Measurements from ENCODE around the gene PLCB2.

Gene PLCB2

DNA sequence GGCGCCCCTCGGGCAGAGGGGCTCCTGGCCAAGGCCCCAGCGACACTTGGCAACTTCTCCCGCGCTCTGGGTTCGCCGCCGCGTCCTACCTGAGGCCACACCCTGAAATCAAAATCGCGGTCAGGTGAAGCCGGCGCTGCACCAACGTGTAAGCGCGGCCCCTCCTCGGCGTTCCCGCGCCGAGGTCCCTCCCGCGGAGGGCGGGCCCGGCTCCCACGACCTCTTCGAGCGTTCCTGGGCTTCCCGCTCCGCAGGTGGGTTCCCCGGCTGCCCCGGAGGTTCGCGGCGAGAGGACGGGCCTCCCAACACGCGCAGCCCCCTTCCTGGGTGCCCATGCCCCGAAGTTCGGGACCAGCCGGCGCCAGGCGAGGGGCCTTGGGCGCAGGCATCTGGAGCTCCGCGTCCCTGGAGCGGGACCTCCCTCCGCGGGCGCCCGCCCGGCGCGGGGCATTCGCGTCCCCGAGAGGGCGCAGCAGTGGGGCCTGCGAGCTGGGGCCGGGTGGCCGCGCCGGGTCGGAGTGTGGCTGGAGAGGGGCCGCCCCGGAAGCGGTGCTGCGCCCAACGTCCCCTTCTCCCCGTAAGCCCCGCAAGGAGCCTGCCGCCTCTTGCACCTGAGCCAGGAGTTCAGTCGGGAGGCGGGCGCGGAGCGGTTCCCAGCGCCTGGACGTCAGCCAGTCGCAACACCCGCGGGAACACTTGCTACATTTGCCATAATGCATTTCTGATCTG, 55.1 kb downstream of the PLCB2 start:
- no peak for TF ChIP-seq POLR2AphosphoS5 (IDR thresholded peaks at IDR 0.05; ENCODE audit: low read depth, low read length)
- TF ChIP-seq, protein P1, sequence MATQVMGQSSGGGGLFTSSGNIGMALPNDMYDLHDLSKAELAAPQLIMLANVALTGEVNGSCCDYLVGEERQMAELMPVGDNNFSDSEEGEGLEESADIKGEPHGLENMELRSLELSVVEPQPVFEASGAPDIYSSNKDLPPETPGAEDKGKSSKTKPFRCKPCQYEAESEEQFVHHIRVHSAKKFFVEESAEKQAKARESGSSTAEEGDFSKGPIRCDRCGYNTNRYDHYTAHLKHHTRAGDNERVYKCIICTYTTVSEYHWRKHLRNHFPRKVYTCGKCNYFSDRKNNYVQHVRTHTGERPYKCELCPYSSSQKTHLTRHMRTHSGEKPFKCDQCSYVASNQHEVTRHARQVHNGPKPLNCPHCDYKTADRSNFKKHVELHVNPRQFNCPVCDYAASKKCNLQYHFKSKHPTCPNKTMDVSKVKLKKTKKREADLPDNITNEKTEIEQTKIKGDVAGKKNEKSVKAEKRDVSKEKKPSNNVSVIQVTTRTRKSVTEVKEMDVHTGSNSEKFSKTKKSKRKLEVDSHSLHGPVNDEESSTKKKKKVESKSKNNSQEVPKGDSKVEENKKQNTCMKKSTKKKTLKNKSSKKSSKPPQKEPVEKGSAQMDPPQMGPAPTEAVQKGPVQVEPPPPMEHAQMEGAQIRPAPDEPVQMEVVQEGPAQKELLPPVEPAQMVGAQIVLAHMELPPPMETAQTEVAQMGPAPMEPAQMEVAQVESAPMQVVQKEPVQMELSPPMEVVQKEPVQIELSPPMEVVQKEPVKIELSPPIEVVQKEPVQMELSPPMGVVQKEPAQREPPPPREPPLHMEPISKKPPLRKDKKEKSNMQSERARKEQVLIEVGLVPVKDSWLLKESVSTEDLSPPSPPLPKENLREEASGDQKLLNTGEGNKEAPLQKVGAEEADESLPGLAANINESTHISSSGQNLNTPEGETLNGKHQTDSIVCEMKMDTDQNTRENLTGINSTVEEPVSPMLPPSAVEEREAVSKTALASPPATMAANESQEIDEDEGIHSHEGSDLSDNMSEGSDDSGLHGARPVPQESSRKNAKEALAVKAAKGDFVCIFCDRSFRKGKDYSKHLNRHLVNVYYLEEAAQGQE (IDR thresholded peaks at IDR 0.05; ENCODE audit: insufficient read depth in 1 of 2, low read depth in 2 of 2, low read length in 2 of 2), result no peak
- no peak for TF ChIP-seq TAF1 (IDR thresholded peaks at IDR 0.05; ENCODE audit: borderline replicate concordance, insufficient read depth, low read length)
- TF ChIP-seq SIN3A (IDR thresholded peaks at IDR 0.05; ENCODE audit: borderline replicate concordance, insufficient read depth, low read length), result no peak
- TF ChIP-seq FOXP2 (optimal IDR thresholded peaks at IDR 0.05; ENCODE audit: borderline replicate concordance, extremely low read depth, extremely low read length, insufficient read depth), result no peak

DNA sequence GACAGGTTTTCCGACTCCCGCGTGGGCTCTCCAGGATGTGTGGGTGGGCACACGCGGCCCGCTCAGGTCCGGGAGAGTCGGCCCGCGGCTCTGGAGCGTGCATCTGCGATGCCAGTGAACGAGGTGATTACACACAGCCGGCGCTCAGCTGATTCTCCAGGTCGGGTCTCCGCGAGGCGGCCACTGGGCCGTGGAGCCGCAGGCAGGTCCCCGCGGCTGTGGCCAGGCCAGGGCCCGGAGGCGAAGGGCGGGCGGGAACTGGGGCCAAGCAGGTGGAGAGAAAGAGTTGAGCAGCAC, 55.6 kb downstream of the PLCB2 start:
- TF ChIP-seq POLR2AphosphoS5 (IDR thresholded peaks at IDR 0.05; ENCODE audit: low read depth, low read length) (no peak), FOXP2 (optimal IDR thresholded peaks at IDR 0.05; ENCODE audit: borderline replicate concordance, extremely low read depth, extremely low read length, insufficient read depth) (no peak), TAF1 (IDR thresholded peaks at IDR 0.05; ENCODE audit: borderline replicate concordance, insufficient read depth, low read length) (no peak)

DNA sequence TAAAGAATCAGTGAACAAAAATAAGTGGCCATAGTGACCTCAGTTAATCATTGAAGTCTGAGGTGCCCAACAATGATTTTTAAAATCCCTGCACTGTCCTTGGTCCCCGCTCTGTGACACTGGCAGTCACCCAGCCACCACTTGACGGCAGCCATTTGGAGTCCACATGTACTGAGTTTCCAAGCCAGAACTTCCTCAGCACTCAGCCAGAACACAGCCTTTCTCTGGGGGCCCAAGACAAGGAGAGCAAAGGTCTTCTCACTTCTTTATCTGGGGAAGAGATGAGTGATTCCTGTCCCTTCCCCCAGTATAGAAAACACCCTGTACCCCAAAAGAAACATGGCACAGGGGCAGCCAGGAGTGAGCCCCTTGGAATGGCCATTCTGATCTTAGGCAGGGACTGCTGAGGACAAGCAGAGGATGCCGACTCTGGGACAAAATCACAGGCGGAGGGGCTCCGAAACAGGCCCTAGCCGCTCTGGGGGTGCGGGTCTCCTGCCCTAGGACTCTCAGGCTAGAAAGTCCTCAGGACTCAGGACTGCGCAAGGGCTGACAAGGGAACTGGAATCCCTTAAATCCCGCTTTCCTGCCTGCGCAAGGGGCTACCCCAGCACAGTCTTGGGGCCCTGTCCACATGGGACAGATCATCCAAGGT, 56.1 kb downstream of the PLCB2 start:
- TF ChIP-seq POLR2AphosphoS5 (IDR thresholded peaks at IDR 0.05; ENCODE audit: low read depth, low read length) (no peak), TAF1 (IDR thresholded peaks at IDR 0.05; ENCODE audit: borderline replicate concordance, insufficient read depth, low read length) (no peak), SIN3A (IDR thresholded peaks at IDR 0.05; ENCODE audit: borderline replicate concordance, insufficient read depth, low read length) (no peak), FOXP2 (optimal IDR thresholded peaks at IDR 0.05; ENCODE audit: borderline replicate concordance, extremely low read depth, extremely low read length, insufficient read depth) (no peak)
- TF ChIP-seq, protein P1 (IDR thresholded peaks at IDR 0.05; ENCODE audit: insufficient read depth in 1 of 2, low read depth in 2 of 2, low read length in 2 of 2), result no peak

DNA sequence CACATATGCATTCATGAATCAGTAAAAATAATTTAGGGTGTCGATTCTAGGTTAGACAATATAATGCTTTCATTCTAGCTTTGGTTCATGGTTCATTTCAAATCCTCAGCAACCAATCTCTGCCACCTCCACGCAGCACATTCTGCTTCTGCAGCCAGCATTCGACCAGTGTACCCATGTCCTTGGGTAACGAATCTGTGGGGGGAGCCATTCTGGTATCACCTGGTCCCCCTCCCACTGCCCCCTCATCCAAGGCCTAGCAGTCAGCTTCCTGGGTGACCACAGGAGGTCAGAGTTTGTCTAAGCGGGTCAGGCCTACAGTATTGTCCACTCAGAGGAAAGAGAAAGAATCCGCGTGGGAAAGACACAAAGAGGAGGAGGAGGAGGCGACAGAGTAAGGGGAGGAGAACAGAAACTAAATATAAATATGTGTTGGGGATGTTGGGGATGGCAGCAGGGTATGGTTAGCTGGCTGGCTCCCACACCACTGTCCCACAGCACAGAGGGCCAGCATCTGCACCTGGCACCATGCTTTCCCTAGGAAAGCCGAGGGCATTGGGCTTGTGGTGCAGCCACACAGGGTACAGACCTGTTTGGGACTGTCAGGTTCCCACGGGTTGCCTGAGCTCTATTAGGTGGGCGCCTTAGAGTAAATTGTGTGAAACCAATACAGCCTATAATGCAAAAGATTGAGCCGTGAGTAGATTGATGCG, 56.8 kb downstream of the PLCB2 start:
- TF ChIP-seq, protein P1 (IDR thresholded peaks at IDR 0.05; ENCODE audit: insufficient read depth in 1 of 2, low read depth in 2 of 2, low read length in 2 of 2), result no peak
- TF ChIP-seq POLR2AphosphoS5 (IDR thresholded peaks at IDR 0.05; ENCODE audit: low read depth, low read length) (no peak), FOXP2 (optimal IDR thresholded peaks at IDR 0.05; ENCODE audit: borderline replicate concordance, extremely low read depth, extremely low read length, insufficient read depth) (no peak), TAF1 (IDR thresholded peaks at IDR 0.05; ENCODE audit: borderline replicate concordance, insufficient read depth, low read length) (no peak), SIN3A (IDR thresholded peaks at IDR 0.05; ENCODE audit: borderline replicate concordance, insufficient read depth, low read length) (no peak)

DNA sequence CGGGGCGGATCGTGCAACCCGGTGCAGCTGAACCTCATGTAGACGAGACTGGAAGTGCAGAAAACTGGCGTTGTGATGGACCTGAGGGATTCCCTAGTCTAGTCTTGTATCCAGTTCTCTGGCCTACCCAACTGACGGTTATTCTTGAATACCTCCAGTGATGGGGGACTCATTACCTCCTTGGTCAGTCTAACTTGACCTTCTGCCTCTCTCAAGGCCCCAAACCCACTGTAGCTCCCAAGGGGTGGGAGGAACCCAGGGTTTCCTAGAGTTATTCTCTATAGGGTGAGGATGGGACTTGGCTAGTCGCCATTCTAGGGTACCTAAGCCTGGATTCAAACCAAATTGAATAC, 57.5 kb downstream of the PLCB2 start:
- TF ChIP-seq FOXP2 (optimal IDR thresholded peaks at IDR 0.05; ENCODE audit: borderline replicate concordance, extremely low read depth, extremely low read length, insufficient read depth) (no peak), TAF1 (IDR thresholded peaks at IDR 0.05; ENCODE audit: borderline replicate concordance, insufficient read depth, low read length) (no peak), POLR2AphosphoS5 (IDR thresholded peaks at IDR 0.05; ENCODE audit: low read depth, low read length) (no peak), SIN3A (IDR thresholded peaks at IDR 0.05; ENCODE audit: borderline replicate concordance, insufficient read depth, low read length) (no peak)
- TF ChIP-seq, protein P1 (IDR thresholded peaks at IDR 0.05; ENCODE audit: insufficient read depth in 1 of 2, low read depth in 2 of 2, low read length in 2 of 2), result no peak
